Stimulated activated CD8-positive, alpha-beta memory T cell treated with anti-CD3 and anti-CD28 coated beads, Interleukin-15, amount 100 ng/mL, for 4 hours (primary cell): Measurements from ENCODE around the gene VPS45.
"Not testable (repeated sequence)": the region's sequence is repeated elsewhere in the genome, so short reads cannot be mapped to it uniquely, and the experiment has no call there.

Experiments used
- DNase-seq, 2 donors: peaks; one replicate each; pipeline ENCODE4 v3.0.0-alpha.2; 2020; ENCODE audit warnings: low read depth in 2 of 2

VPS45 gene, protein sequence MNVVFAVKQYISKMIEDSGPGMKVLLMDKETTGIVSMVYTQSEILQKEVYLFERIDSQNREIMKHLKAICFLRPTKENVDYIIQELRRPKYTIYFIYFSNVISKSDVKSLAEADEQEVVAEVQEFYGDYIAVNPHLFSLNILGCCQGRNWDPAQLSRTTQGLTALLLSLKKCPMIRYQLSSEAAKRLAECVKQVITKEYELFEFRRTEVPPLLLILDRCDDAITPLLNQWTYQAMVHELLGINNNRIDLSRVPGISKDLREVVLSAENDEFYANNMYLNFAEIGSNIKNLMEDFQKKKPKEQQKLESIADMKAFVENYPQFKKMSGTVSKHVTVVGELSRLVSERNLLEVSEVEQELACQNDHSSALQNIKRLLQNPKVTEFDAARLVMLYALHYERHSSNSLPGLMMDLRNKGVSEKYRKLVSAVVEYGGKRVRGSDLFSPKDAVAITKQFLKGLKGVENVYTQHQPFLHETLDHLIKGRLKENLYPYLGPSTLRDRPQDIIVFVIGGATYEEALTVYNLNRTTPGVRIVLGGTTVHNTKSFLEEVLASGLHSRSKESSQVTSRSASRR

DNA sequence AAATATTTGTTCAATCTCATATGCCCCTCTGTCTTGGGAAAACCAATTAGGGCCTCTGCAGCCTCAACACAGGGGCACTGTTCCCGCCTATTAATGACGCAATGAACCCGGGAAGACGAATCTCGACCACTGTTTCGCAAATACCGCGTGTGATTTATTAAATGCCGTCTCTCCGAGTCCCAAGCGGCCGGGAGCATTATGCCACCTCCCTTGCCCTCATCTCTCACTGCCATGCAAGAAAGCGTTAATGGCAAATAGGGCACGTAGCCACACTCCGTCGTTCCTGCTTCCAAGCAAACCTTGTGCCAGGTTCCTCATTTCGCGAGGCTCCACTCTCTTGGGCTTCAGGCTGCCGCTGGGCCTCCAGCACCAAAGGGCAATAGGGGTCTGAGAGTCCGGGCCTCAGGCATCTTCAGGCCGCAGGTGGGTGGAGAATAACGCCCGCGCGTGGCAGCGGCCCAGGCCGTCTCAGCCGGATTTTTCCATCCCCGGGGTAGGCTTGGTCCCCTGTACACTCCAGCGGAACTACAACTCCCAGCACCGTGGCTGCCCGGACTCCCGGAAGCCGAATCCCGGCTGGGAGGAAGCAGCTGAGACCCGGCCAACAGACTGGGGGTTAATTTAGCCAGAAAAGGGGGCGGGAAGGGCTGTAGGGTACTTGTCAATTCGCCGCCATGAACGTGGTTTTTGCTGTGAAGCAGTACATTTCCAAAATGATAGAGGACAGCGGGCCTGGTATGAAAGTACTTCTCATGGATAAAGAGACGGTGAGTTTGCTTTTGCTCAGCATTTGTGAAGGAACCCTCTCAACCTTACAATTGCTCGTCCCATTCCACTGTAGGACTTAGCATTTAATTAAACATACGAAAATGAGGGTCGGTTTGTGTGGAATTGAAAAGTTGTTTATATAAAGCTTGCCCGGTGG is at the start of gene VPS45:
Gene VPS45, plus strand, starts transcription at position 593 of the 925 bp plus-strand sequence. Its CDS starts 82 bp downstream, at position 675.
- DNase-seq = peak; percentile 69 to 75

DNA sequence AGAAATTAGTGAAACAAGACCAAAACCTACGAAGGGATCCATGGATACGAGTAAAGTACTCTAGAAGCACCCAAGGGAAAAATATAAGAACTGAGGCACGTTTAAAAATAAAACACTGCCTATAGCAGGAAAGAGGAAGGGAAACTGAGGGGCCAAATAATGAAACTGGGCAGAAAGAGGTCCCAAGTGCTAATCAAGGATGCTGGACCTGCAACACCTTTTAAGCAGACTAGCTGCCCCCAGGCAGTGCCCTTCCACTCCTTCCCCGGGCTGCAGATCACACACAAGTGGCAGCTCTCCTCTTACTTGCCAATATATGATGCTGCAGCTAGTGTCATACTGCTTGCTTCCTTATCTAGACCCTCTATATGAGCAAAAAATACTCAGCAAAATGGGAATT is 49.4 kb upstream of the VPS45 start:
- DNase-seq = no peak

DNA sequence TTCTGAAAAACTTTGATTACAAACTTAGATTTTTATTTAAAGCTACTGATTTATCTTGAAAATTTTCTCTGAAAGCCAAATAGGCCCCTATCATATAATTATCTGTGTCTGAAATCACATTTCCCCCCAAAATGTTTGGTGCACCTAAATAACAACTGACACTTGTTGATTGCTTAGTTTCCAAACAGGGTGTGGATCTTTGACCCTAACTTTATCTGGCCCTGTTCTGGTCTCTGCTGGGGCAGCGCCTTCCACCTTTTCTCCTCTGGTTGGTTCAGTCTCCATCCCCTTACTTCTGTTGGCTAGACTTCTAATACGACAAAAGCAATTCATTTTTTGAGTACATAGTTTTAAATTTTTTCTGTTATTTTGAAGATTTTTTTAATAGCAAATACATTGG is 46.9 kb upstream of the VPS45 start:
- no peak for DNase-seq

DNA sequence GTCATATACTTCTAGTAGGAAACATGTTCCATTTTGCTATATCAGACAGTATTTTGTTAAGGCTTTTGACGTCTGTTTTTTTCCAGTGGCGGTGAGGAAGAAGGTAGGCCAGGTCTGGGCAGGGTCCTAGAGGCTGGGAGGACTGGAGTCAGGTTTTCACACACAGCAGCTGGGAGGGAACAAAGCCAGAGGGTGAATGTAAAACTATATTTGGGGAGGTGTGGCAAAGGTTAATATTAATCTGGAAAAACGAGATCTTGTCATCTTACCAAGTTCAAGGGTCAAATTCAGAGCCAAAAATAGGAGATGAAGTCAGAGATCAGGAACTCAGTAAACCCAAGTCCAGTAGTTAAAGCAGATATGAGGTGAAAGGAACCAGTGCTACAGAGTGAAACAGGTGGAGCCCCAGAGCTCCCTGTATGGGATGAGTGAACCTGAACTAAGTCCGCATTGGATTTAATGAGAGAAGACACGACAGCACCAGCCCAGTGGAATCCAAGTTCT is 46.3 kb upstream of the VPS45 start:
- no peak for DNase-seq

DNA sequence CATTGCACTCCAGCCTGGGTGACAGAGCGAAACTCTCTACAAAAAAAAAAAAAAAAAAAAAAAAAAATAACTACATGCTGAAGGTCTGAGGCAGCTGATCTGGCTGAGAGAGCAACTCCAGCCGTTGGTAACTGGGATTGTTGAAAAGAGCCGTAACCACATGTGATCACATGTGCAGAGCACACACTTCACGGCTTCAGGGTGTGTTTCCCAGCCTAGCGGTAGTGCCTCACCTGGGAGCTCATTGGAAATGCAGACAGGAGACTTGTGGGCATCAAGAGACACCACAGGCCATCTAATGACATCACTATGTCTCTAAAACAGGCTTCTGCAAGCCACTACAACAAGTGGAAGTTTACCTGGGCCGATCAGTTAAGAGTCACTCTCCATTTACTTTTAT is 45.2 kb upstream of the VPS45 start:
- no peak for DNase-seq

DNA sequence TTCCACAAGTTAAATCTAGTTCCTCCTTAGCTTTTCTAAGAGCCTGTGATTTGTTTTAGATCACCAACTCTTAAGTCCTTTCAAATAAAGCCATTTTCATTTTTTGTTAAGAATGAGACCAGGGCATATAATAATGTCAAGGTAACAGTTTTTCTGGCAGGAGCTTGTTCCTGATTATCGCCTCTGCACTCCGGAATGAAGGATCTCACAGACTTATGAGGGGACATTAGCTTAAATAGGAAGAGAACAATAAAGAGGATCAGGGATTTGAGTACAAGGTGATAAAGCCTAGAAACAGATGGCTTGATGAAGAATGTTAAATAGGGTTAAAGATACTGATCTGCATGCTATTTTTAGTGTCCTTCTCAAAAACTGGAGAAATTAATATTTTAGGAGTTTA is 43.4 kb upstream of the VPS45 start:
- no peak for DNase-seq

DNA sequence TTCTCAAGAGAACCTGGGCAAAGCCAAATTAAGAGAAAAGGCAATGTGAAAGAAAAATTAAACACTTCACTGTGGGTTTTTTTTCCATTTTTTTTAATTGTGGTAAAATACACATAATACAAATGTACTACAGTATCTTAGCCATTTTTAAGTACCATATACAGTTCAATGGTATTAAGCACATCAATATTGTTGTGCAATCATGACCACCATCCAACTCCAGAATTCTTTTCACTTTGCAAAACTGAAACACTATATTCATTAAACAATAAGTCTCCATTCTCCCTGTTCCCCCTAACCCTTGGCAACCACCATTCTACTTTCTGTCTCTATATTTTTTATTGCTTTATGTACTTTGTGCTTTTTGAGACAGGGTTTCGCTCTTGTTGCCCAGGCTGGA is 39.3 kb upstream of the VPS45 start:
- no peak for DNase-seq

DNA sequence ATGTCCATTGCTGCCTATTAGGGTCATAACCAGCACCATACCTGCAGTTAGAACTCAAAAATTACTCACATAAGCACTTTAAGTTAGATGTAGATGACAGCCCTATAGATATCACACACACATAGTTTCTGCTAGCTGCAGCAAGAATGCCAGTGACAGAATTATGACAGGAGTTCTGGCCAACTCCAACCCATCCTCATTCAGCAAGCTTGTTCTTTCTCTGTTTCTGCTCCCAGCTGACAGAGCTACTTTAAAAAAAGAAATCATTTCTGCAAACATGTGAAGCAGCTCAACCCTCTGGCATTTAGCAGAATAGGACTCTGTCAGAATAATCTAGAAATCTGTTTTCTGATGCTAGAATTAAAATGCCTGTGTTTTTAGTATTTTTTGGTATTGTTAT is 33.2 kb upstream of the VPS45 start:
- no peak for DNase-seq

DNA sequence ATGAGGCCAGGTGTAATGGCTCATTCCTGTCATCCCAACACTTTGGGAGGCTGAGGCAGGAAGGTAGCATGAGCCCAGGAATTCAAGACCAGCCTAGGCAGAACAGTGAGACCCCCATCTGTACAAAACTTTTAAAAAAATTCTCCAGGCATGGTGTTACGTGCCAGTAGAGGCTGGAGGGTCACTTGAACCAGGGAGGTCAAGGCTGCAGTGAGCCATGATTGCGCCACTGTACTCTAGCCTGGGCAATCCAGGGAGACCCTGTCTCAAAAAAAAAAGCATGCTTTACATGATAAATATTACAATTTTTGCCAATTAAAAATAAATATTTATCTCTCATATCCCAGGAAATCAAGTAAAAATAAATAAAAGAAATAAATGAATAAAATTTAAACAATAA is 17.6 kb upstream of the VPS45 start:
- no peak for DNase-seq

DNA sequence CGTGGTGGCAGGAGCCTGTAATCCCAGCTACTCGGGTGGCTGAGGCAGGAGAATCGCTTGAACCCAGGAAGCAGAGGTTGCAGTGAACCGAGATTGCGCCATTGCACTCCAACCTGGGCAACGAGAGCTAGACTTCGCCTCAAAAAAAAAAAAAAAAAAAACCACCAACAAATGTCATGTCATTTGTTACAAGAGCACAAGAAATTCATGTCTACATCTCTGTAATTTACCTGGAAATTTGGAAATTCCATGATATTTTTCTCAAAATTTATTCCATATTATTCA is 16.5 kb upstream of the VPS45 start:
- no peak for DNase-seq

DNA sequence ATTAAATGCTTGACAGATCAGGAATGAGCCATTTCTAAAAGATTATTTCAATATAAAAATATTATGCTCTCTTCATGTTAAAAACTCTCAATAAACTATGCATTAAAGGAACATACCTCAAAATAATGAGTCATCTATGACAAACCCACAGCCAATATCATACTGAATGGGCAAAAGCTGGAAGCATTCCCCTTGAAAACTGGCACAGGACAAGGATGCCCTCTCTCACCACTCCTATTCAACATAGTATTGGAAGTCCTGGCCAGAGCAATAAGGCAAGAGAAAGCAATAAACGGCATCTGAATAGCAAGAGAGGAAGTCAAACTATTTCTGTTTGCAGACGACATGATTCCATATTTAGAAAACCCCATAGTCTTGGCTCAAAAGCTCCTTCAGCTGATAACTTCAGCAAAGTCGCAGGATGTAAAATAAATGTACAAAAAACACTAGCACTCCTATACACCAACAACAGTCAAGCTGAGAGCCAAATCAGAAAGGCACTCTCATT is 15.6 kb upstream of the VPS45 start:
- DNase-seq = not testable (repeated sequence)

DNA sequence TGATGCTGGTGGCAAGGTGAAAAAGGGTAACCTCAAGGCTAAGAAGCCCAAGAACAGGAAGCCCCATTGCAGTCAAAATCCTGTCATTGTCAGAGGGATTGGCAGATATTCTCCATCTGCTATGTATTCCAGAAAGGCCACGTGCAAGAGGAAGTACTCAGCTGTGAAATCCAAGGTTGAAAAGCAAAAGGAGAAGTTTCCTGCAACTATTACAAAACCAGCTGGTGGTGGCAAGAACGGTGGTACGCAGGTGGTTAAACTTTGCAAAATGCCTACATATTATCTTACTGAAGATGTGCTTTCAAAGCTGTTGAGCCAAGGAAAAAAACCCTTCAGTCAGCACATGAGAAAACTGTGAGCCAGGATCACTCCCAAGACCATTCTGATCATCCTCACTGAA is 13.7 kb upstream of the VPS45 start:
- DNase-seq = no peak

DNA sequence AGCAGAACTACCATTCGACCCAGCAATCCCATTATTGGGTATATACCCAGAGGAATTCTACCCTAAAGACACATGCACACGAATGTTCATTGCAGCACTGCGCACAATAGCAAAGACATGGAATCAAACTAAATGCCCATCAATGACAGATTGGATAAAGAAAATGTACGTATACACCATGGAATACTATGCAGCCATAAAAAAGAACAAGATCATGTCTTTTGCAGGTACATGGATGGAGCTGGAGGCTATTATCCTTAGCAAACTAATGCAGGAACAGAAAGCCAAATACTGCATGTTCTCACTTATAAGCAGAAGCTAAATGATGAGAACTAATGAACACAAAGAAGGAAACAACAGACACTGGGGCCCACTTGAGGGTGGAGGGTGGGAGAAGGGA is 12.1 kb upstream of the VPS45 start:
- not testable (repeated sequence) for DNase-seq

DNA sequence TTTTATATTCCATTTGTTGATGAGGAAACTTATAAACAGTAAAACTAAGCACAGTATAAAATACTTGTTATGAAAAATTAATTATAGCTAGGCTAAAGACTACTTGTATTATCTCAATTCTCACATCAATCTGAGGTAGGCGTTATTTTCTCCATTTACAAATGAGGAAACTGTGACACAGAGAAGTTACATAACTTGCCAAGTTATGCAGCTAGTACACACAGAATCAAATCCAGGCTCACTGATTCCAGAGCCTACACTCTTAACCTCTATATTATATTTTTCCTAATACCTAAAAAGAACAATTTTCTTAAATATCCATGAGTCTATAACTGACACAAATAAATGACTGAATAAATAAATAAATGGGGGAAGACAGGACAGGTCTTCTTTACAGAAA is 11.2 kb upstream of the VPS45 start:
- DNase-seq = no peak

DNA sequence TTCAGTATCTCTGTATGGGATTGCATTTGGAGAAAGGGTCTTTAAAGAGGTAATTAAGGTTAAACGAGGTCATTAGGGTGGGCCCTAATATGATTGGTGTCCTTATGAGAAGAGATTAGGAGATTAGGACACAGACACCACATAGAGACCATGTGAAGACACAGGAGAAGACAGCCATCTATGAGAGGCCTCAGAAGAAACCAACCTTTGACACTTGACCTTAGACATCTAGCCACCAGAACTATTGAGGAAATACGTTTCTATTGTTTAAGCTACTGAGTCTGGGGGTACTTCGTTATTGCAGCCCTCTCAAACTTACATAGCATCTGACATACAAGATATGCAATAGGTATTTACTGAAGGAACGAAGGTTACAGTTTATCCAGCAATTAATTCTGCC is 7.3 kb upstream of the VPS45 start:
- DNase-seq = no peak

DNA sequence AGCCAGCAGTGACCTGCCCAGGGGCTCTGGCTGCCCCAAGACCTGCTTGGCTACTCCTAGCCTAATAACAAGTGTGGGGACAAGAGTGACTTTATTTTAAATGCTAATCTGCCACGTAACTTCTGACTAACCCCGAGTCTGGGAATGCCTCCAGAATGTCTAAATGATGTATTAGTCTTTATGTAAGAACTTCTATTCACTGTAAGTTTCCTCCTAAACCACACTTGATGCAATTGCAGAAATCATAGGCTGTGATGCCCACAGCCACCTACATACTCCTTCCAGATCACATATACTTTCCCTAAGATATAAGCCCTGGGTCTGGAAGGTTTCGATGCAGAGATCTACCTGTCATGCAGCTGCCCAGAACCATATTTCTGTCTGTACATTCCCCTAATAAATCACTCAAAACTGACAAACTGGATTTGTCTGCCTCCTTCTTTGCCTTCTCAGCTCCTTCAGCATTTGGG is 5.9 kb upstream of the VPS45 start:
- no peak for DNase-seq

DNA sequence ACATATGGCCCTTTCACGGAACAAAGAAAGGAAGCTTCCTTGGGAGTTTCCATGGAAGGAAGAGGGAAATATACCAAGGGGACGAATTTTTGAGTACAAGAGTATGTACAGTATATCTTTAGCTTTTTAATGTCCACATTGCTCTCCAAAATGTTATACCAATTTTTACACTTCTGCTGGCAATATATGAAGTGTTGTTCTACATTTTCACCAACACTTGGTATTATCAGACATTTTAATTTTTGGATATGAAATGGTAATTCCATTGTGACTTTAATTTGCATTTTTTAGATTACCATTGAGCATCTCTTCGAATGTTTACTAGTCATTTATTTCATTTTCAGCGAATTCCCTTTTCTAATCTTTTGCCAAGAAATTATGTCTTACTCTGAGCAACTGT is 5.5 kb upstream of the VPS45 start:
- DNase-seq = no peak

DNA sequence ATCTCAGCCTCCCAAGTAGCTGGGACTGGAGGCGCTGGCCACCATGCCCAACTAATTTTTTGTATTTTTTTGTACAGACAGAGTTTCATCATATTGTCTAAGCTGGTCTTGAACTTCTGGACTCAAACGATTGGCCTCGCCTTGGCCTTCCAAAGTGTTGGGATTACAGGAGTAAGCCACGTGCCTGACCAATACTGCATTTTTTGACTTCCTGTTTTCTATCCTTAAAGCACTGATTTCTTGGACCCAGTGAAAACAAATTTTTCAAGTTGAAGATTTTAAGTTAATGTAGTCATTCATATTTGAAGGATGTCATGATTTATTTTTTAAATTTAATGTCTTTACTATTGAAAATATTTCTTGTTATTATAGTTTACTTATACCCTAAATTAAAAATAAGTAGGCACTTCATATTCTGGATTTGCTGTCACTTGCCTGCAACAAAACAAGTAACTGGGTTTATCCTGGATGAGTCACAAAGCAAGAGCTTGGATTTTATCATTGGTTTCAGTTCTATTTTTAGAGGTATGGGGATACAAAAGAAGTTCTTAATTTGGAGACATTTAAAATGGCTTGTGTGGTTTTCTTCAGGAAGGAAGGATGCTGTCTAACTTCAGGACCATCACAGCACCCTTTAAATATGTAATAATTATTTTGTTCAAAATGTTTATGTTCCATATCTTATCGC is 2.2 kb upstream of the VPS45 start:
- DNase-seq = no peak

DNA sequence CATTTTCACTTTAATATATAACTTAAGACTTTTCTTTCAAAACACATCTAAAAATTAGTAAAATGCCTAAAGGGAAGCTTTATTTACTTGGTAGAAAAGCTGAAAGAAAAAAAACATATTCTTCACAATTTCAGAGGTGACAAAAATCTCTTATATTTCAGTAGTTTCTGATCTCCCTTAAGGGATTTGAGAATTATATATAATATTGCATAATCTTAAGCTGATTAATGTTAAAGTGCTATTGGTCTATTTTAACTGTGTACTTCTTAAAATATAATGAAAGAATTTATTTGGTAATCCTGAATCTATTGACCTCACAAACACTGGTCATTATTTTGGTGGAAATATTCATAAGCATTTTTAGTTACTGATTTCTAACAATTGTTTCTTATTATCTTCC is 1.2 kb upstream of the VPS45 start:
- DNase-seq = no peak

DNA sequence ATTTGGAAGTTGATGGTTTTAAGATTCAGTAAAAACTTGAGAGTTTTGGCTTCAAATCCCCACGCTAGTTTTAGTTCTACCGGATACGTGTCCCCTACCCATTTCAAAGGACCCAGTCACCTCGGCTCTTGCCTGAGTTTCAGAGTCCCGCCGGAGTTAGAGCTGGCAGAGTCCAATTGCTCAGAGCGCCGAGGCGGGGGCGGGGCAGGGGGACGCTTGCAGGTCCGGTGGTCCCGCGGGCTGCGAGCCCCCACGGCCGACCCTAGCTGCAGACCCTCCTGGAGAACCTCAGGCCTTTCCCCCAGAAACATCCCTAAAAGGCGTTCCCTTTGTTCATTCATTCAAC is 765 bp upstream of the VPS45 start:
- no peak for DNase-seq

DNA sequence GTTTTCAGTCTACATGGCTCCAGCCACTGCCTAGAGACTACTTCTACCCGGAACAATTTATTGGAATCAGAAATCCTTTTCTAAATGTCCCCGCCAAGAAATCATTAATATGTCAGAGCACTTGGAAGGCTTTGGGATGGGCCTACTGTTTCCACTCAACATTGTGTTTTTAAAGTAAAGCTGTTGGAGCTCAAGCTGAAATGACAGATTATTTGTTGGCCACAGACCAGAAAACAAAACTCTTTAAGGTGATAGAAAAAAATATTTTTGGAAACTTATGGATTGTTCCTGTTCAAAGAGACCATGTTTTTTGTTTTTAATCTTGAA is 496 bp downstream of the VPS45 start:
- no peak for DNase-seq

DNA sequence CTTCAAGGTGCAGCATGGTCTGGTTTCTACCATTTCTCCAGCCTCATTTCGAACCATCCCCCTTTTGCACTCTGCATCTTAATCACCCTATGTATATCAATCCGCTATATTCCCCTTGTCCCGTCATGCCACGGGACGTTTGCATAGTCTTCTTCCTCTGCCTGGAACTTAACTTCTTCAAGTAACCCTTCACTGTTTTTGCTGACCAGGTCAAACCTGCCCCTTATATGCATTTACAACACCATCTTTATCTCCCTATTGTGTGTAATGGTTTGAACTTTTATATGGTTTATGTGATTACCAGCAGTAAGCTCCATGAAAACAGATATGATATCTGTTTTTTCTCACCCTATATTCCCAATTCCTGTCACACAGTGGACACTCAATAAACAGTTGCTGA is 2.3 kb downstream of the VPS45 start:
- DNase-seq = no peak
